Tibial nerve (tissue), 4 donors: ENCODE measurements around the gene FAM181A.

Source experiments
- CTCF ChIP-seq, 5 experiments: fragments of 200-600 bp in 3 of 5; fragments of 450-650 bp in 2 of 5; sonication (generic) in 3 of 5; IDR thresholded peaks; one replicate each; pipeline ENCODE4 v1.5.1; 2016 to 2019; ENCODE audit warnings: antibody characterized with exemption in 5 of 5, mild to moderate bottlenecking in 3 of 5, moderate library complexity in 2 of 5
- EP300 ChIP-seq, 2 donors: sonication (generic); formaldehyde crosslinking; IDR thresholded peaks; one replicate each; pipeline ENCODE4 v1.6.1; 2017; ENCODE audit warnings: antibody characterized with exemption in 2 of 2, mild to moderate bottlenecking in 1 of 2
- POLR2A ChIP-seq, 2 donors: fragments of 450-650 bp; IDR thresholded peaks; one replicate each; pipeline ENCODE4 v1.6.1; 2017; ENCODE audit warnings: antibody characterized with exemption in 2 of 2, mild to moderate bottlenecking in 2 of 2, moderate library complexity in 2 of 2

GRCh38 chr14:93921001-93921806 lies 5.9 kb upstream of the FAM181A start:
- TF ChIP-seq CTCF (IDR thresholded peaks at IDR 0.05) (no peak), EP300 (IDR thresholded peaks at IDR 0.05) (no peak), POLR2A (IDR thresholded peaks at IDR 0.05) (no peak)
